ENCODE data around the gene CNTNAP5.

The CNTNAP5 gene

GRCh38 chr2:124201713-124202112 is 176.6 kb downstream of the CNTNAP5 start:
- H3K4me1 ChIP-seq (ENCODE audit: insufficient read depth, insufficient read length), result no peaks in the 10 kb centered on the region
- no peaks in the 10 kb centered on the region; the same call in 1 of the 2 replicates for H3K9me3 ChIP-seq (ENCODE audit: insufficient read depth, low read length)
- no peaks in the 10 kb centered on the region for H3K36me3 ChIP-seq (ENCODE audit: insufficient read depth, insufficient read length, low read length)
- no peak for DNase-seq (ENCODE audit: low read depth, low spot score)
- no peak overlapping the region for H3K4me3 ChIP-seq (ENCODE audit: insufficient read length, low read depth)
- TF ChIP-seq ZNF274 (IDR thresholded peaks at IDR 0.05; ENCODE audit: low read depth, low read length), result no peak
- TF ChIP-seq YY1 (IDR thresholded peaks at IDR 0.05; ENCODE audit: insufficient read depth, insufficient read length), result no peak
- TF ChIP-seq SUZ12 (IDR thresholded peaks at IDR 0.05; ENCODE audit: extremely low read depth, insufficient read depth, insufficient read length), result no peak
- H3K27me3 ChIP-seq (ENCODE audit: insufficient read depth, insufficient read length), result no peaks in the 10 kb centered on the region
- no peak overlapping the region for H3K9ac ChIP-seq (ENCODE audit: insufficient read length, low read depth)

GRCh38 chr2:124209441-124209840 is 184.4 kb downstream of the CNTNAP5 start:
- no peak for DNase-seq (ENCODE audit: low read depth, low spot score)
- no peaks in the 10 kb centered on the region for H3K27me3 ChIP-seq (ENCODE audit: insufficient read depth, insufficient read length)
- H3K4me3 ChIP-seq (ENCODE audit: insufficient read length, low read depth), result no peak overlapping the region
- H3K9ac ChIP-seq (ENCODE audit: insufficient read length, low read depth), result no peak overlapping the region
- H3K36me3 ChIP-seq (ENCODE audit: insufficient read depth, insufficient read length, low read length), result no peaks in the 10 kb centered on the region
- H3K9me3 ChIP-seq (ENCODE audit: insufficient read depth, low read length), result no peaks in the 10 kb centered on the region; the same call in 1 of the 2 replicates
- TF ChIP-seq SUZ12 (IDR thresholded peaks at IDR 0.05; ENCODE audit: extremely low read depth, insufficient read depth, insufficient read length) (no peak), ZNF274 (IDR thresholded peaks at IDR 0.05; ENCODE audit: low read depth, low read length) (no peak), YY1 (IDR thresholded peaks at IDR 0.05; ENCODE audit: insufficient read depth, insufficient read length) (no peak)
- no peaks in the 10 kb centered on the region for H3K4me1 ChIP-seq (ENCODE audit: insufficient read depth, insufficient read length)

GRCh38 chr2:124211461-124211860 is 186.4 kb downstream of the CNTNAP5 start:
- H3K27me3 ChIP-seq (ENCODE audit: insufficient read depth, insufficient read length), result no peaks in the 10 kb centered on the region
- DNase-seq (ENCODE audit: low read depth, low spot score), result no peak
- H3K4me3 ChIP-seq (ENCODE audit: insufficient read length, low read depth), result no peak overlapping the region
- no peaks in the 10 kb centered on the region for H3K4me1 ChIP-seq (ENCODE audit: insufficient read depth, insufficient read length)
- no peak for TF ChIP-seq YY1 (IDR thresholded peaks at IDR 0.05; ENCODE audit: insufficient read depth, insufficient read length)
- TF ChIP-seq ZNF274 (IDR thresholded peaks at IDR 0.05; ENCODE audit: low read depth, low read length), result no peak
- TF ChIP-seq SUZ12 (IDR thresholded peaks at IDR 0.05; ENCODE audit: extremely low read depth, insufficient read depth, insufficient read length), result no peak
- H3K36me3 ChIP-seq (ENCODE audit: insufficient read depth, insufficient read length, low read length), result no peaks in the 10 kb centered on the region
- H3K9ac ChIP-seq (ENCODE audit: insufficient read length, low read depth), result no peak overlapping the region
- H3K9me3 ChIP-seq (ENCODE audit: insufficient read depth, low read length), result no peaks in the 10 kb centered on the region

DNA sequence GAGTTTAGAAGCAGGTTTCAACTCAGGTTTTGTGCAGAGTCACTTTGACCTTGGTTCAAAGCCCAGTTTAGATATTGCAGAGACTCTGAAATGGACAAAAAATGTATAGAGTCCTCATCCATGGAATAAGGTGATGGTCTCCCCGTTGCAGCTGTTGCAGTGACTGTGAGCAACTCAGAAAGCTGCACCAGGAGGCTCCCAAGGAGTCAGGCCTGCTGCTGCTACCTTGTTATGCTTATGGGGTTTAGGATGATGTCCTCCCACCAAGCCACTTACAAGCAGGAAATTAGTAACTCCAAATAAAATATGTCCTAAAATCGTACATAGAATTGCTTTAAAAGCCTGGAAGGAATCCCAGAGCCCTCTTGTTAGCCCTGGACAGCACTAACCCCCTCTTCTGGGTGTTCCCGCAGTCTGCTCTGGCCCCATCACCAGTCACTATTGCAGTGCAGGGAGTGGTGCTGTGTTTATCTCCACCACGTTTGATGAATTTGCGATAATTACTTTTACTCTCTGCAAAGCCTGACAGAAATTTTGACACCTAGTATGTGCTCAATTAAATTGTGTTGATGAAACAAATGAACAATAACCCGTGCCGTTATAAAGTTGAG is 189.0 kb downstream of the CNTNAP5 start:
- no peak overlapping the region for H3K4me3 ChIP-seq (ENCODE audit: insufficient read length, low read depth)
- H3K27me3 ChIP-seq (ENCODE audit: insufficient read depth, insufficient read length), result no peaks in the 10 kb centered on the region
- no peaks in the 10 kb centered on the region for H3K4me1 ChIP-seq (ENCODE audit: insufficient read depth, insufficient read length)
- no peaks in the 10 kb centered on the region for H3K9me3 ChIP-seq (ENCODE audit: insufficient read depth, low read length)
- no peak for DNase-seq (ENCODE audit: low read depth, low spot score)
- no peak for TF ChIP-seq YY1 (IDR thresholded peaks at IDR 0.05; ENCODE audit: insufficient read depth, insufficient read length)
- H3K9ac ChIP-seq (ENCODE audit: insufficient read length, low read depth), result no peak overlapping the region
- H3K36me3 ChIP-seq (ENCODE audit: insufficient read depth, insufficient read length, low read length), result no peaks in the 10 kb centered on the region

- no peaks in the 10 kb centered on the region for H3K36me3 ChIP-seq (ENCODE audit: insufficient read depth, insufficient read length, low read length)
- no peak overlapping the region for H3K4me3 ChIP-seq (ENCODE audit: insufficient read length, low read depth)
- no peaks in the 10 kb centered on the region for H3K4me1 ChIP-seq (ENCODE audit: insufficient read depth, insufficient read length)
- H3K27me3 ChIP-seq (ENCODE audit: insufficient read depth, insufficient read length), result no peaks in the 10 kb centered on the region
- H3K9ac ChIP-seq (ENCODE audit: insufficient read length, low read depth), result no peak overlapping the region
- TF ChIP-seq SUZ12 (IDR thresholded peaks at IDR 0.05; ENCODE audit: extremely low read depth, insufficient read depth, insufficient read length) (no peak), YY1 (IDR thresholded peaks at IDR 0.05; ENCODE audit: insufficient read depth, insufficient read length) (no peak), ZNF274 (IDR thresholded peaks at IDR 0.05; ENCODE audit: low read depth, low read length) (no peak)
- DNase-seq (ENCODE audit: low read depth, low spot score), result no peak
- no peaks in the 10 kb centered on the region for H3K9me3 ChIP-seq (ENCODE audit: insufficient read depth, low read length)
Observed at GRCh38 chr2:124246170-124246569, 221.1 kb downstream of the CNTNAP5 start.

DNA sequence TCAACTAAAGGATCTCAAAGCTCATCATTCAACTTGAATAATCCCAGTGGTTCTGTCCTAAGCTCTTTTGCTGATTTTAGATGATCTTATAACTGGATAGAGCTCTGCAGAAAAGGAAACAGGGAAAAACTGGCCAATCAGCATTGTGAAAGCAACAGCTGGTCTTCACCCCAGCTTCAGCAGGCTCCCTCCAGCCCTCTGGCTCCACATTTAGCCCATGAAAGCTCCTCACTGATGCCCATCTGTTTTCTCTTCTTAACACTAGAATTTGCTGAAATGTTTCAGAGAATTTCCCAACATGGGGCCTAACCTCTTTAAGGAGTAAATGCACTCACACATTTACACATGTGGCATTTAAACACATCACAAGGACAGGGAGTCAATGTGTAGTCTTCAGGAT is 223.3 kb downstream of the CNTNAP5 start:
- no peaks in the 10 kb centered on the region for H3K9me3 ChIP-seq (ENCODE audit: insufficient read depth, low read length)
- H3K4me1 ChIP-seq (ENCODE audit: insufficient read depth, insufficient read length), result no peaks in the 10 kb centered on the region
- H3K27me3 ChIP-seq (ENCODE audit: insufficient read depth, insufficient read length), result no peaks in the 10 kb centered on the region
- no peak for TF ChIP-seq SUZ12 (IDR thresholded peaks at IDR 0.05; ENCODE audit: extremely low read depth, insufficient read depth, insufficient read length)
- TF ChIP-seq YY1 (IDR thresholded peaks at IDR 0.05; ENCODE audit: insufficient read depth, insufficient read length), result no peak
- TF ChIP-seq ZNF274 (IDR thresholded peaks at IDR 0.05; ENCODE audit: low read depth, low read length), result no peak
- H3K9ac ChIP-seq (ENCODE audit: insufficient read length, low read depth), result no peak overlapping the region
- H3K36me3 ChIP-seq (ENCODE audit: insufficient read depth, insufficient read length, low read length), result no peaks in the 10 kb centered on the region
- no peak overlapping the region for H3K4me3 ChIP-seq (ENCODE audit: insufficient read length, low read depth)
- DNase-seq (ENCODE audit: low read depth, low spot score), result no peak

- H3K9me3 ChIP-seq (ENCODE audit: insufficient read depth, low read length), result no peaks in the 10 kb centered on the region
- no peaks in the 10 kb centered on the region for H3K27me3 ChIP-seq (ENCODE audit: insufficient read depth, insufficient read length)
- H3K4me3 ChIP-seq (ENCODE audit: insufficient read length, low read depth), result no peak overlapping the region
- H3K4me1 ChIP-seq (ENCODE audit: insufficient read depth, insufficient read length), result no peaks in the 10 kb centered on the region
- H3K36me3 ChIP-seq (ENCODE audit: insufficient read depth, insufficient read length, low read length), result no peaks in the 10 kb centered on the region
- H3K9ac ChIP-seq (ENCODE audit: insufficient read length, low read depth), result no peak overlapping the region
- TF ChIP-seq SUZ12 (IDR thresholded peaks at IDR 0.05; ENCODE audit: extremely low read depth, insufficient read depth, insufficient read length) (no peak), YY1 (IDR thresholded peaks at IDR 0.05; ENCODE audit: insufficient read depth, insufficient read length) (no peak), ZNF274 (IDR thresholded peaks at IDR 0.05; ENCODE audit: low read depth, low read length) (no peak)
- DNase-seq (ENCODE audit: low read depth, low spot score), result no peak
Observed at GRCh38 chr2:124250433-124250832, 225.3 kb downstream of the CNTNAP5 start.
